HG02623 (cell line): ENCODE results near the gene ZNF469.

ENCODE experiments used
- ATAC-seq: cut with Tn5 transposase; IDR thresholded peaks from one replicate; pipeline ENCODE4 v1.9.1; 2021; ENCODE audit warnings: moderate library complexity; ENCODE audit not compliant: unreplicated experiment

The ZNF469 gene

GRCh38 chr16:88382491-88383400 lies at the start of gene ZNF469:
TSS of gene ZNF469 (plus strand) at chr16:88382959. CDS start at chr16:88427471, 44,512 bp downstream.
- ATAC-seq: no peak

GRCh38 chr16:88333848-88334777 lies 48.6 kb upstream of the ZNF469 start:
- ATAC-seq: no peak

GRCh38 chr16:88334778-88335720 lies 47.7 kb upstream of the ZNF469 start:
- no peak for ATAC-seq

GRCh38 chr16:88337021-88337420 lies 45.7 kb upstream of the ZNF469 start:
- ATAC-seq: no peak

GRCh38 chr16:88337538-88337937 lies 45.2 kb upstream of the ZNF469 start:
- no peak for ATAC-seq

GRCh38 chr16:88338111-88338510 lies 44.6 kb upstream of the ZNF469 start:
- ATAC-seq: no peak

GRCh38 chr16:88338896-88339295 lies 43.9 kb upstream of the ZNF469 start:
- ATAC-seq: no peak

- no peak for ATAC-seq
Measured at GRCh38 chr16:88339930-88340754, 42.6 kb upstream of the ZNF469 start.

- ATAC-seq: no peak
Measured at GRCh38 chr16:88340755-88341150, 42.0 kb upstream of the ZNF469 start.

GRCh38 chr16:88341551-88342290 lies 41.0 kb upstream of the ZNF469 start:
- ATAC-seq: no peak

- ATAC-seq: no peak
Measured at GRCh38 chr16:88342491-88342890, 40.3 kb upstream of the ZNF469 start.

- no peak for ATAC-seq
Measured at GRCh38 chr16:88343271-88343791, 39.4 kb upstream of the ZNF469 start.

- ATAC-seq: no peak
Measured at GRCh38 chr16:88344411-88345030, 38.2 kb upstream of the ZNF469 start.

GRCh38 chr16:88345031-88345720 lies 37.6 kb upstream of the ZNF469 start:
- ATAC-seq: no peak

- ATAC-seq: no peak
Measured at GRCh38 chr16:88345721-88346560, 36.8 kb upstream of the ZNF469 start.

- ATAC-seq: no peak
Measured at GRCh38 chr16:88346680-88347505, 35.9 kb upstream of the ZNF469 start.
